Effector memory CD4-positive, alpha-beta T cell (primary cell): Measurements from ENCODE around the gene MORN2.
"Not testable (repeated sequence)": the region's sequence is repeated elsewhere in the genome, so short reads cannot be mapped to it uniquely, and the experiment has no call there.

Experiments
- DNase-seq, 3 donors: peaks; one replicate each; pipeline ENCODE4 v3.0.0-alpha.2; 2020
- H3K27ac ChIP-seq: 2 replicates; pipeline ENCODE4 v1.7.0; 2013; ENCODE audit warnings: mild to moderate bottlenecking, low read length, moderate library complexity; ENCODE audit not compliant: insufficient read depth, poor library complexity, severe bottlenecking
- H3K27me3 ChIP-seq: replicated peaks from 2 replicates; pipeline ENCODE4 v1.7.0; 2013; ENCODE audit warnings: mild to moderate bottlenecking, low read length; ENCODE audit not compliant: insufficient read depth, control insufficient read depth, poor library complexity, severe bottlenecking
- H3K36me3 ChIP-seq: 2 replicates; pipeline ENCODE4 v1.7.0; 2013; ENCODE audit warnings: mild to moderate bottlenecking, low read length, moderate library complexity; ENCODE audit not compliant: control insufficient read depth, insufficient read depth
- H3K4me1 ChIP-seq: 2 replicates; pipeline ENCODE4 v1.7.0; 2013; ENCODE audit warnings: low read length, mild to moderate bottlenecking; ENCODE audit not compliant: control insufficient read depth, insufficient read depth, poor library complexity, severe bottlenecking
- H3K4me3 ChIP-seq: 2 replicates; pipeline ENCODE4 v1.7.0; 2013; ENCODE audit warnings: low read length, low read depth, mild to moderate bottlenecking; ENCODE audit not compliant: insufficient read depth, poor library complexity, severe bottlenecking
- H3K9me3 ChIP-seq: 2 replicates; pipeline ENCODE4 v1.7.0; 2013; ENCODE audit warnings: mild to moderate bottlenecking, low read length, moderate library complexity; ENCODE audit not compliant: control insufficient read depth
- total RNA-seq, 3 donors: gene quantifications; one replicate each; lab custom pipeline; 2026; lab: John Stamatoyannopoulos, UW

MORN2 gene
- total RNA-seq = 0.19 to 1.4 (median 1.3) reads per million in 3 donors

GRCh38 chr2:38875576-38876367, at the start of gene MORN2, which contains the start of gene DHX57:
TSS of gene MORN2 (plus strand) at chr2:38875976.
TSS of gene DHX57 (minus strand) at chr2:38875934. CDS start at chr2:38868405, 7,529 bp downstream.
- H3K27ac ChIP-seq = peak within 1 kb of the TSS; percentile 60
- H3K4me1 ChIP-seq = no peaks in the 10 kb centered on the region
- peak; percentile 48 to 75 (median 65) for DNase-seq
- H3K27me3 ChIP-seq = no peaks in the 10 kb centered on the region
- no peaks in the 10 kb centered on the region for H3K36me3 ChIP-seq
- no peaks in the 10 kb centered on the region for H3K9me3 ChIP-seq
- H3K4me3 ChIP-seq = peak within 1 kb of the TSS; percentile 95

GRCh38 chr2:38827539-38828145, 48.1 kb upstream of the MORN2 start:
- H3K4me3 ChIP-seq, DNase-seq, H3K9me3 ChIP-seq, H3K27ac ChIP-seq, H3K4me1 ChIP-seq, H3K27me3 ChIP-seq: not testable (repeated sequence)
- peaks cover 16% of the 10 kb centered on the region for H3K36me3 ChIP-seq

GRCh38 chr2:38828460-38828859, 47.3 kb upstream of the MORN2 start:
- peaks cover 16% of the 10 kb centered on the region for H3K36me3 ChIP-seq
- H3K4me3 ChIP-seq = no peak overlapping the region
- H3K27ac ChIP-seq = no peak overlapping the region
- H3K27me3 ChIP-seq = no peaks in the 10 kb centered on the region
- H3K9me3 ChIP-seq = no peaks in the 10 kb centered on the region
- no peak for DNase-seq
- no peaks in the 10 kb centered on the region for H3K4me1 ChIP-seq

GRCh38 chr2:38829971-38830370, 45.8 kb upstream of the MORN2 start:
- H3K27ac ChIP-seq = no peak overlapping the region
- H3K27me3 ChIP-seq = no peaks in the 10 kb centered on the region
- no peaks in the 10 kb centered on the region for H3K4me1 ChIP-seq
- H3K4me3 ChIP-seq = no peak overlapping the region
- no peak for DNase-seq
- peaks cover 16% of the 10 kb centered on the region for H3K36me3 ChIP-seq
- no peaks in the 10 kb centered on the region for H3K9me3 ChIP-seq

- DNase-seq = no peak
- Histone ChIP-seq H3K27me3 (no peaks in the 10 kb centered on the region), H3K36me3 (peaks cover 14% of the 10 kb centered on the region), H3K4me3 (no peak overlapping the region), H3K9me3 (no peaks in the 10 kb centered on the region), H3K27ac (no peak overlapping the region), H3K4me1 (no peaks in the 10 kb centered on the region)
Measured at GRCh38 chr2:38830526-38831159, 45.1 kb upstream of the MORN2 start.

GRCh38 chr2:38835015-38835601, 40.7 kb upstream of the MORN2 start:
- no peak overlapping the region for H3K27ac ChIP-seq
- H3K27me3 ChIP-seq = no peaks in the 10 kb centered on the region
- peaks cover 7% of the 10 kb centered on the region for H3K36me3 ChIP-seq
- H3K9me3 ChIP-seq = no peaks in the 10 kb centered on the region
- DNase-seq = no peak
- no peak overlapping the region for H3K4me3 ChIP-seq
- H3K4me1 ChIP-seq = no peaks in the 10 kb centered on the region

- no peaks in the 10 kb centered on the region for H3K9me3 ChIP-seq
- no peak overlapping the region for H3K27ac ChIP-seq
- no peaks in the 10 kb centered on the region for H3K27me3 ChIP-seq
- no peak overlapping the region for H3K4me3 ChIP-seq
- no peak for DNase-seq
- H3K4me1 ChIP-seq = no peaks in the 10 kb centered on the region
- peaks cover 3% of the 10 kb centered on the region for H3K36me3 ChIP-seq
Measured at GRCh38 chr2:38835990-38836389, 39.8 kb upstream of the MORN2 start.

GRCh38 chr2:38836791-38837190, 39.0 kb upstream of the MORN2 start:
- Histone ChIP-seq H3K27ac (no peak overlapping the region), H3K36me3 (peaks cover 6% of the 10 kb centered on the region), H3K27me3 (no peaks in the 10 kb centered on the region), H3K4me1 (no peaks in the 10 kb centered on the region), H3K4me3 (no peak overlapping the region), H3K9me3 (no peaks in the 10 kb centered on the region)
- DNase-seq = no peak

- H3K9me3 ChIP-seq = no peaks in the 10 kb centered on the region
- no peaks in the 10 kb centered on the region for H3K27me3 ChIP-seq
- no peak for DNase-seq
- H3K4me3 ChIP-seq = no peak overlapping the region
- no peak overlapping the region for H3K27ac ChIP-seq
- H3K4me1 ChIP-seq = no peaks in the 10 kb centered on the region
- H3K36me3 ChIP-seq = peaks cover 24% of the 10 kb centered on the region
Measured at GRCh38 chr2:38850045-38850444, 25.7 kb upstream of the MORN2 start.
